Brain microvascular endothelial cell (primary cell): ENCODE data around the gene TGM6.

Source experiments
- DNase-seq: peaks from one replicate; pipeline ENCODE4 v3.0.0-alpha.2; 2020
- H3K27ac ChIP-seq: fragments of 250-450 bp; sonication (Bioruptor Pico); 2 replicates; pipeline ENCODE4 v1.5.1; 2020; ENCODE audit warnings: mild to moderate bottlenecking, moderate library complexity
- H3K27me3 ChIP-seq: fragments of 250-450 bp; sonication (Bioruptor Pico); replicated peaks from 2 replicates; pipeline ENCODE4 v1.5.1; 2020; ENCODE audit warnings: mild to moderate bottlenecking
- H3K36me3 ChIP-seq: fragments of 250-450 bp; sonication (Bioruptor Pico); replicated peaks from 2 replicates; pipeline ENCODE4 v1.5.1; 2020; ENCODE audit warnings: mild to moderate bottlenecking
- H3K4me3 ChIP-seq: 2 replicates; pipeline ENCODE4 v1.5.1; 2011; ENCODE audit warnings: low read depth, mild to moderate bottlenecking, control low read depth, low read length, moderate library complexity
- CTCF ChIP-seq: IDR thresholded peaks from 2 replicates; pipeline ENCODE4 v1.5.1; 2011; ENCODE audit warnings: low read depth, mild to moderate bottlenecking, moderate library complexity, low read length, control low read depth, inconsistent platforms; ENCODE audit errors: missing control alignments
- in situ Hi-C: cut with HindIII; loops from 2 replicates; pipeline ENCODE4 v1.10.0; 2017; ENCODE audit warnings: low sequenced_read_pairs, low pct_ligation_motif_present

TGM6 gene

DNA sequence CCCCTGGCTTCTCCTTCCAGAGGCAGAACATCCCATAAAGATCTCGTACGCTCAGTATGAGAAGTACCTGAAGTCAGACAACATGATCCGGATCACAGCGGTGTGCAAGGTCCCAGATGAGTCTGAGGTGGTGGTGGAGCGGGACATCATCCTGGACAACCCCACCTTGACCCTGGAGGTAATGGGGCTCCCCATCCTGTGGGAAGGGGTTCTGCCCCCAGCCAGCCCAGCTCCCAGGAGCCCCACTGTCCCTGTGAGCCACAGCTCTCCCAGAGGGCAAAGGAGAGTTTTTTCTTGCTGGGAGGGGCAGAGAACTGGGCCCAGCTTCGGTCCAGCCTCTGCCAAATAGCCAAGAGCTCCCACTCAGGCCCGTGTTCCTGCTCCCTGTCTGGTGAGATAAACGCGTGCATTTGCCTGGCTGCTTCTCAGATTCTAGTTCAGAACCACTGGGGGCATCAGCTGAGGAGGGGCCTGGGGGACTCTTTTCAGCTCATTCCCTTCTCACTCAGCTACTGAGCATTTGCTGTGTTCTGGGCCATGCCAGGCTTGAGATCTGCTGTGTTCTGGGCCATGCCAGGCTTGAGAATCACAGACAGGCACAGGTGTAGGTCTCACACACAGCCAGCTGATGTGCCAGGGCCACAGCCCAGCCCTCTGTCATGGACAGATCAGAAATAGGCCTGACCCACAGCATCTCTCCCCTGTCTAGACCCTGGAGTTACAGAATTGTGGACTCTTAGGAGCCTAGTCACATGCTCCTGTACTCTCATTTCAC, 45.4 kb upstream of the TGM6 start:
- no peak for TF ChIP-seq CTCF
- in situ Hi-C loops: no loop called here
- Histone ChIP-seq H3K27ac (no peak overlapping the region), H3K27me3 (no peaks in the 10 kb centered on the region), H3K36me3 (no peaks in the 10 kb centered on the region), H3K4me3 (no peak overlapping the region)
- DNase-seq: no peak

- Histone ChIP-seq H3K4me3 (no peak overlapping the region), H3K36me3 (no peaks in the 10 kb centered on the region), H3K27ac (no peak overlapping the region), H3K27me3 (no peaks in the 10 kb centered on the region)
- no peak for TF ChIP-seq CTCF
- DNase-seq: no peak
- in situ Hi-C loops: no loop called here
Measured at GRCh38 chr20:2336471-2336870, 44.2 kb upstream of the TGM6 start.

GRCh38 chr20:2337142-2337541, 43.6 kb upstream of the TGM6 start:
- in situ Hi-C loops: no loop called here
- Histone ChIP-seq H3K27me3 (no peaks in the 10 kb centered on the region), H3K36me3 (no peaks in the 10 kb centered on the region), H3K27ac (no peak overlapping the region), H3K4me3 (no peak overlapping the region)
- no peak for DNase-seq
- TF ChIP-seq CTCF: no peak

DNA sequence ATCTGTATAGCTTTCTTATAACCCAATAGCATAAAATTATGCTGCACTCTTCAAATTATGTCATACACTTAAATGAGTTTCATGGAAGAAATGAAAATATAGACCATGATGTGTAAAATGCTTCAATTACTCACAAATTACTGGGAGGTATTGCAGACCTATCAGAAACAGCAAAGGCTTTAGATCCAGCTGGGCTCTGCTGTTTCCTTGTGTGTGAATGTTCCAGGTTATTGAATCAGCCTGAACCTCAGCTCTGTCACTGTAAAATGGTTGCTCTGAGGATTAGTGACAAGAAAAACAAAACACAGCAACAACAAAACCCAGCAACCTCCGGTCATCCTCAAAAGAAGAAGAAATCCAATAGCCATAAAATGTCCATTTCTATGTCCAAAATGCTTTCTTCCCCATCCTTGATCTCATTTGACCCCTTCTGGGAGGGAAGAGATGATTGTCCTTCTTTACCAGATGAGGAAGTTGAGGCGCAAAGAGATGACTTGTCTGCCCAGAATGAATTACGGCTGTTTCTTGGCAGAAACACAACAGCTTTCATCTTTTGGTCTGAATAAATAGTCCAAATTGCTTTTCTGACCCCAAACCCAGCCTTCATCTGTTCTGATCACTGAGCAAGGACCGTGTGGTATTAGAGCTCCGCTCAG, 42.2 kb upstream of the TGM6 start:
- Histone ChIP-seq H3K4me3 (no peak overlapping the region), H3K27ac (no peak overlapping the region), H3K36me3 (no peaks in the 10 kb centered on the region)

DNA sequence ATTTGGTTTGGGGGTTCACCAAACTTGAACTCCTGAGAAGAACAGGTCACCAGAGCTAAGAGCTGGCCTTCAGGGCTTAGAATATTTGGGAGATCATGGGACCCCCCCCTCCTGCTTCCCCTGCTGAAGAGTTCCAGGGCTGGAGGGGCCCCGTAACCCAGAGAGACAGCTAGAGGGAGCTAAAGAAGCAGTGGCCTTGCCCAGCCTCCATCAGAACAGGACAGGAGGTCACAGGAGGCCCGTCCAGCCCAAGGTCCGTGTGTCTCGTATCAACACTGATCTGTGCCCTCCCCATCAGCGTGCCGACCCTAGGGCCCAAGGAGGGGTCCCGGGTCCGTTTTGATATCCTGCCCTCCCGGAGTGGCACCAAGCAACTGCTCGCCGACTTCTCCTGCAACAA, 40.6 kb upstream of the TGM6 start:
- H3K4me3 ChIP-seq: no peak overlapping the region
- no peak for DNase-seq
- no peak for TF ChIP-seq CTCF
- H3K36me3 ChIP-seq: no peaks in the 10 kb centered on the region
- in situ Hi-C loops: no loop called here
- no peaks in the 10 kb centered on the region for H3K27me3 ChIP-seq
- H3K27ac ChIP-seq: no peak overlapping the region

More for the DNA sequence above, 42.2 kb upstream of the TGM6 start:
- no peaks in the 10 kb centered on the region for H3K27me3 ChIP-seq
- no peak for DNase-seq
- TF ChIP-seq CTCF: no peak
- in situ Hi-C loops: no loop called here
